Choroid plexus epithelial cell (primary cell): ENCODE results near the gene RNF103.

ENCODE experiments used
- DNase-seq: peaks from one replicate; pipeline ENCODE4 v3.0.0-alpha.2; 2010; ENCODE audit warnings: low read depth
- H3K4me3 ChIP-seq: 2 replicates; pipeline ENCODE4 v1.5.1; 2011; ENCODE audit warnings: low read depth, mild to moderate bottlenecking, control low read depth, low read length, moderate library complexity
- TF ChIP-seq, protein P1 (sequence below): conservative IDR thresholded peaks from 2 replicates; pipeline ENCODE4 v1.5.1; 2011; ENCODE audit warnings: low read depth, mild to moderate bottlenecking, control low read depth, inconsistent platforms, low read length, moderate library complexity

RNF103 gene

GRCh38 chr2:86627550-86627949, 3.9 kb upstream of the RNF103 start:
- DNase-seq: no peak
- TF ChIP-seq, protein P1, sequence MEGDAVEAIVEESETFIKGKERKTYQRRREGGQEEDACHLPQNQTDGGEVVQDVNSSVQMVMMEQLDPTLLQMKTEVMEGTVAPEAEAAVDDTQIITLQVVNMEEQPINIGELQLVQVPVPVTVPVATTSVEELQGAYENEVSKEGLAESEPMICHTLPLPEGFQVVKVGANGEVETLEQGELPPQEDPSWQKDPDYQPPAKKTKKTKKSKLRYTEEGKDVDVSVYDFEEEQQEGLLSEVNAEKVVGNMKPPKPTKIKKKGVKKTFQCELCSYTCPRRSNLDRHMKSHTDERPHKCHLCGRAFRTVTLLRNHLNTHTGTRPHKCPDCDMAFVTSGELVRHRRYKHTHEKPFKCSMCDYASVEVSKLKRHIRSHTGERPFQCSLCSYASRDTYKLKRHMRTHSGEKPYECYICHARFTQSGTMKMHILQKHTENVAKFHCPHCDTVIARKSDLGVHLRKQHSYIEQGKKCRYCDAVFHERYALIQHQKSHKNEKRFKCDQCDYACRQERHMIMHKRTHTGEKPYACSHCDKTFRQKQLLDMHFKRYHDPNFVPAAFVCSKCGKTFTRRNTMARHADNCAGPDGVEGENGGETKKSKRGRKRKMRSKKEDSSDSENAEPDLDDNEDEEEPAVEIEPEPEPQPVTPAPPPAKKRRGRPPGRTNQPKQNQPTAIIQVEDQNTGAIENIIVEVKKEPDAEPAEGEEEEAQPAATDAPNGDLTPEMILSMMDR: no peak
- no peak overlapping the region for H3K4me3 ChIP-seq

DNA sequence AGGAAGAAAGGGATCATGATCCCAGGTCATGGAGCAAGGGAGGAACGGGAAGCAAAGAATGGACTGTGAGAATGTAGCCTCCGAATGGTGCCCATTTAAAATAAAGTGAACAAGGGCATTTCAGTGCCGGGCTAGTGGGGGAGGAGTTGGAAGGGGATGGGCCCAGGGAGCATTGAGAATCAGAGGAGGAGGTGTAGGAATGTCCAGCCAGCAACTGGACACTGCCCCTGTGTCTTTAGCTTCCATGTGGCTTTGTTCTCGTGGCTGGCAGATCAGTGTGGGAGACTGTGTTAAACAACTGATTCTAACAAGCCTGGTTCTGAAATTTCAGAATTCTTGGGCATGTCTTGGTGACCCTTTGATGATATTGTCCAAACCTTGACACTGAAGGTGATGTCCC, 1.4 kb upstream of the RNF103 start:
- TF ChIP-seq, protein P1: no peak
- no peak overlapping the region for H3K4me3 ChIP-seq
- DNase-seq: no peak

- TF ChIP-seq, protein P1: no peak
- H3K4me3 ChIP-seq: peak overlapping the region; percentile 84
- no peak for DNase-seq
Observed at GRCh38 chr2:86624267-86624547, 542 bp upstream of the RNF103 start.

- TF ChIP-seq, protein P1: no peak
- peak overlapping the region; percentile 84 for H3K4me3 ChIP-seq
- no peak for DNase-seq
Observed at GRCh38 chr2:86623043-86623493, 597 bp downstream of the RNF103 start.

GRCh38 chr2:86622519-86623042, 1.1 kb downstream of the RNF103 start:
- peak; percentile 22 for DNase-seq
- TF ChIP-seq, protein P1: no peak
- peak overlapping the region; percentile 84 for H3K4me3 ChIP-seq

GRCh38 chr2:86621280-86621943, 2.3 kb downstream of the RNF103 start:
- peak; percentile 41 for DNase-seq
- H3K4me3 ChIP-seq: peak overlapping the region; percentile 84
- TF ChIP-seq, protein P1: no peak

DNA sequence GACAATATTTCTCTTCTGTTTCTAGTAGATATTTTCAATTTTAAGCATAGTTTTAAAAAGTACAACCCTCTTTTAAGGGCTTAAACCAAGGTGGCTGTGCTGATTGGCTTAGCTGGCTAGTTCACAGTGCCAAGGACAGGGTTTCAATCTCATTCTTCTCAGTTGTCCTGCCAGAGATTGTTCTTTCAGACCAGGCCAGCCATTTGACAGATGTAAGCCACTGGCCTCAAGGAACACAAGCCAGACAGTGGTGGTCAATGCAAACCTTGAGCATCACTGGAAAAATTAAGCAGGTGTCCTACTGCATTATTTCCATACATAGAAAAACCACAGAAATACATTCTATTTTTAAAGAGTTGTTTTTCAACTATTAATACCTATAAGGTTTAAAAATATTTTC, 5.9 kb downstream of the RNF103 start:
- H3K4me3 ChIP-seq: no peak overlapping the region
- DNase-seq: no peak
- TF ChIP-seq, protein P1: no peak
